ENCODE data around the gene SLC7A6. TPM values are rescaled to one million over a fixed set of nuclear protein-coding genes. Genes with fewer than 3 reads are reported as not detected.

SLC7A6 gene
- total and polyA plus RNA-seq, 10 of the 15 experiments (the other 5 are each of a cell fraction or from before 2014, with no cell fraction given) = 8.2 to 60.4 (median 28.6) TPM

- Histone ChIP-seq H3K9me3 (replicated peaks; ENCODE audit: control insufficient read depth, insufficient read depth, low read length) (no peaks in the 10 kb centered on the region), H3K36me3 (ENCODE audit: control insufficient read depth in 2 of 2, insufficient read depth in 2 of 2, low read length in 1 of 2) (peaks cover 22 to 36% of the 10 kb centered on the region in 2 experiments; a peak in 3 of 4 replicates), H3K4me3 (no peak overlapping the region), H3K79me2 (ENCODE audit: control insufficient read depth, insufficient read depth, low read length) (no peaks in the 10 kb centered on the region), H4K20me1 (ENCODE audit: control insufficient read depth, insufficient read depth) (no peaks in the 10 kb centered on the region), H3K27me3 (replicated peaks in 1 of 2; ENCODE audit: control insufficient read depth in 2 of 2, insufficient read depth in 2 of 2, low read length in 1 of 2) (no peaks in the 10 kb centered on the region), H3K4me2 (ENCODE audit: control insufficient read depth, insufficient read depth) (no peak overlapping the region), H3K4me1 (ENCODE audit: control insufficient read depth, insufficient read depth, low read length) (peaks cover 8% of the 10 kb centered on the region), H3K9ac (ENCODE audit: control insufficient read depth, insufficient read depth, low read length) (no peak overlapping the region), H2AFZ (ENCODE audit: control insufficient read depth, low read depth, low read length) (no peak overlapping the region), H3K27ac (ENCODE audit: control insufficient read depth, insufficient read depth) (no peak overlapping the region)
- ChIA-PET RAD21 (ENCODE audit: unreplicated experiment) (interaction anchor here (0.6 to 2.3 kb wide), 3 partner anchors 73 to 465 kb away, joined by 3 to 11 read pairs (median 8); no protein-coding TSS in a partner anchor), POLR2A (interaction anchor here (0.6 to 1.1 kb wide), 2 partner anchors 14 to 73 kb away, joined by 3 to 4 read pairs; no protein-coding TSS in a partner anchor), CTCF (interaction anchor here (0.8 to 21.7 kb wide), 2 partner anchors 8 to 74 kb away, joined by 3 to 747 read pairs; partner anchors contain the start of gene SLC7A6), SMC1A (ENCODE audit: uncharacterized antibody, unreplicated experiment) (interaction anchor here (1.1 to 1.6 kb wide), 3 partner anchors 13 to 73 kb away, joined by 3 to 4 read pairs (median 3); no protein-coding TSS in a partner anchor)
- no TSS peak for BruUV-seq (replicated peaks)
- DNase-seq (ENCODE audit: low read depth, low spot score) (no peak), FAIRE-seq (no peak), ATAC-seq (no peak)
- in situ Hi-C loops (cut with MboI) (no loop called here), intact Hi-C loops (cut with micrococcal nuclease; ENCODE audit: unreplicated experiment) (no loop called here)
- WGBS (ENCODE audit: insufficient coverage, insufficient replicate concordance, low lambda C conversion rate, missing lambda C conversion rate) = 94% methylated on average over 5 of the region's 5 CpGs
- TF ChIP-seq CREM (IDR thresholded peaks at IDR 0.05; ENCODE audit: low read depth) = no peak
- no peak for TF ChIP-seq NFYA (IDR thresholded peaks at IDR 0.05; ENCODE audit: borderline replicate concordance, low read depth, low read length)
- no peak for TF ChIP-seq TAF1 (IDR thresholded peaks at IDR 0.05; ENCODE audit: borderline replicate concordance, low read depth, low read length)
- no peak for TF ChIP-seq EZH2 (IDR thresholded peaks at IDR 0.05; ENCODE audit: borderline replicate concordance, control insufficient read depth, low read depth, low read length)
- TF ChIP-seq, protein P1, sequence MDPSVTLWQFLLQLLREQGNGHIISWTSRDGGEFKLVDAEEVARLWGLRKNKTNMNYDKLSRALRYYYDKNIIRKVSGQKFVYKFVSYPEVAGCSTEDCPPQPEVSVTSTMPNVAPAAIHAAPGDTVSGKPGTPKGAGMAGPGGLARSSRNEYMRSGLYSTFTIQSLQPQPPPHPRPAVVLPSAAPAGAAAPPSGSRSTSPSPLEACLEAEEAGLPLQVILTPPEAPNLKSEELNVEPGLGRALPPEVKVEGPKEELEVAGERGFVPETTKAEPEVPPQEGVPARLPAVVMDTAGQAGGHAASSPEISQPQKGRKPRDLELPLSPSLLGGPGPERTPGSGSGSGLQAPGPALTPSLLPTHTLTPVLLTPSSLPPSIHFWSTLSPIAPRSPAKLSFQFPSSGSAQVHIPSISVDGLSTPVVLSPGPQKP (IDR thresholded peaks at IDR 0.05; ENCODE audit: low read depth, low read length) = no peak
- no peak for TF ChIP-seq GATAD2B (conservative IDR thresholded peaks at IDR 0.05; ENCODE audit: low read depth)
- TF ChIP-seq CUX1 (IDR thresholded peaks at IDR 0.05; ENCODE audit: insufficient replicate concordance, low read depth, low read length) = no peak
- no peak for TF ChIP-seq DPF2 (IDR thresholded peaks at IDR 0.05)
- no peak for TF ChIP-seq NFXL1 (IDR thresholded peaks at IDR 0.05; ENCODE audit: borderline replicate concordance)
- no peak for TF ChIP-seq SMARCA5 (IDR thresholded peaks at IDR 0.05)
- TF ChIP-seq MYB (IDR thresholded peaks at IDR 0.05; ENCODE audit: borderline replicate concordance, low read depth, low read length) = no peak
- no peak for TF ChIP-seq CEBPZ (IDR thresholded peaks at IDR 0.05; ENCODE audit: low read depth, low read length)
These were observed 70.8 kb downstream of the SLC7A6 start for GRCh38 chr16:68335175-68335574.

All from GM12878 (cell line).